ENCODE measurements around the gene MED9. TPM values are rescaled to one million over a fixed set of nuclear protein-coding genes. Genes with fewer than 3 reads are reported as not detected.

MED9 gene
- total and polyA plus RNA-seq, 4 donors, result 6.6 to 11.1 (median 7.8) TPM

DNA sequence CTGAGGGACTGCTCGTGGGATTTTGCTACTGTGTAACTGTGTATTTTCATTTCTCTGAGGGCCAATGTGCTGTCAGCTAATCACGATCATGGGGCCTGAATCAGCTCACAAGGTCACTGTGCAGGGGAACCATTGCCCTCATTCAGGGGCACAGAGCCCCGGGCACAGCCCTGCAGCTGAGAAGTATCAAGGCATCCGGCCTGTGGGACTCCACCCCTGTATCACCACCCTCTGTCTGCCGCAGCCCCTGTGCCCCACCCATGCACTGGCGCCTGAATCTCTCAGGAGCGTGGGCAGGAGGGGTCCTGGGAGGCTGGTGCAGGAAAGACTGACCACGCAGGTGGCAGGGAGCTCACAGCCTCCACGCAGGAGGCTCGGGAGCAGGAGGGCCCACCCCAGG, 62.8 kb downstream of the MED9 start:
- DNase-seq (no peak), ATAC-seq (ENCODE audit: low FRiP score) (no peak)
- Histone ChIP-seq H3K27me3 (ENCODE audit: control insufficient read depth in 1 of 2, insufficient read depth in 2 of 2, low read length in 1 of 2) (no peaks in the 10 kb centered on the region), H3K4me1 (ENCODE audit: control insufficient read depth in 1 of 2, insufficient read depth in 2 of 2, low read length in 2 of 2) (peaks cover 0 to 2% of the 10 kb centered on the region in 2 donors), H3K4me3 (ENCODE audit: low read length in 2 of 2) (no peak overlapping the region), H3K27ac (ENCODE audit: low read depth in 1 of 2, low read length in 2 of 2) (no peak overlapping the region), H3K36me3 (ENCODE audit: control insufficient read depth in 1 of 2, insufficient read depth in 2 of 2, low read length in 1 of 2) (no peaks in the 10 kb centered on the region), H3K9me3 (ENCODE audit: control insufficient read depth, low read length) (no peaks in the 10 kb centered on the region)
- intact Hi-C loops (cut with DNase I), result no loop called here
- WGBS, 2 donors, result 70 to 71% methylated on average over 10 of the region's 10 CpGs

- WGBS, 2 donors, result 68 to 74% methylated on average over 15 of the region's 15 CpGs
- H3K36me3 ChIP-seq (ENCODE audit: control insufficient read depth in 1 of 2, insufficient read depth in 2 of 2, low read length in 1 of 2), result no peaks in the 10 kb centered on the region
- intact Hi-C loops (cut with DNase I), result no loop called here
- no peaks in the 10 kb centered on the region for H3K9me3 ChIP-seq (ENCODE audit: control insufficient read depth, low read length)
- H3K27me3 ChIP-seq (ENCODE audit: control insufficient read depth in 1 of 2, insufficient read depth in 2 of 2, low read length in 1 of 2), result no peaks in the 10 kb centered on the region
- no peak overlapping the region for H3K27ac ChIP-seq (ENCODE audit: low read depth in 1 of 2, low read length in 2 of 2)
- DNase-seq, result no peak
- H3K4me3 ChIP-seq (ENCODE audit: low read length in 2 of 2), result no peak overlapping the region
- H3K4me1 ChIP-seq (ENCODE audit: control insufficient read depth in 1 of 2, insufficient read depth in 2 of 2, low read length in 2 of 2), result peaks cover 0 to 2% of the 10 kb centered on the region in 2 donors
- peak; percentile 10 for ATAC-seq (ENCODE audit: low FRiP score)
Measured at GRCh38 chr17:17540278-17540906, 63.6 kb downstream of the MED9 start.

DNA sequence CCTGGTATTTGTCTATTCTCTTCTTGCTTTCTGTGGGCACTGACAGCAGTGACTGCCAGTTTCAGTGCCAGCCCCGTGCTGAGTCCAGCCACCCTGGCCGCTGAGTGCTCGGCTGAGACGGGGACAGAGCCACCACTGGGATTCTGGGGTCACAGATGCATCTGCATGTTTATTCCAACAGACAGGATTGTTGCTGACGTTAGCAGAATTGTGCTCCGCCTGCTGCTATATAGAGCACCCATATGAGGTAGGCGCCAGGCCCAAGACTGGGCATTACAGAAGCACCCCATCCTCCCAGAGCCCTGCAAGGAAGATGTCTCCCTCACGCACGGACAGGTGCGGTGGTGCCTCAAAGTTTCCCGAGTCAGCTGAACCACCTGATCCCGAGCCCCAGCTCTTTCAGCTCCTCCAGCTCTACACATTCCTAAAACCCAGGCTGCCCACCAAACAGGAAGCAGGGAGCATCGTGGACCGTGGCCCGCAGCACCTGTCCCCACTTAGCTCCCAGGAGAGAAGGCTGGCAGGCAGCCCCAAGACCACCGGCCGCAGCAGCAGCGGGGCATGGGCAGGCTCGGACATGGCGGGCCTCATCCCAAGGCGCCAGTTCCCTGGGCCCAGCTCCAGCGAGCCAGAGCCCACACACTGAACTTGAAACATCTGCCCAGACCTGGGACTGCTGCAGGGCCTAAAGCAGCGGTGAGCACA, 64.3 kb downstream of the MED9 start:
- no peaks in the 10 kb centered on the region for H3K36me3 ChIP-seq (ENCODE audit: control insufficient read depth in 1 of 2, insufficient read depth in 2 of 2, low read length in 1 of 2)
- no peak overlapping the region for H3K27ac ChIP-seq (ENCODE audit: low read depth in 1 of 2, low read length in 2 of 2)
- WGBS, 2 donors, result 74 to 81% methylated on average over 21 to 23 of the region's 23 CpGs
- H3K27me3 ChIP-seq (ENCODE audit: control insufficient read depth in 1 of 2, insufficient read depth in 2 of 2, low read length in 1 of 2), result no peaks in the 10 kb centered on the region
- H3K4me1 ChIP-seq (ENCODE audit: control insufficient read depth in 1 of 2, insufficient read depth in 2 of 2, low read length in 2 of 2), result peaks cover 0 to 5% of the 10 kb centered on the region in 2 donors
- no peak for DNase-seq
- no peaks in the 10 kb centered on the region for H3K9me3 ChIP-seq (ENCODE audit: control insufficient read depth, low read length)
- no peak overlapping the region for H3K4me3 ChIP-seq (ENCODE audit: low read length in 2 of 2)
- ATAC-seq (ENCODE audit: low FRiP score), result no peak
- intact Hi-C loops (cut with DNase I), result no loop called here

- intact Hi-C loops (cut with DNase I), result no loop called here
- H3K36me3 ChIP-seq (ENCODE audit: control insufficient read depth in 1 of 2, insufficient read depth in 2 of 2, low read length in 1 of 2), result no peaks in the 10 kb centered on the region
- ATAC-seq (ENCODE audit: low FRiP score) (no peak), DNase-seq (no peak)
- H3K27me3 ChIP-seq (ENCODE audit: control insufficient read depth in 1 of 2, insufficient read depth in 2 of 2, low read length in 1 of 2), result no peaks in the 10 kb centered on the region
- peaks cover 0 to 5% of the 10 kb centered on the region in 2 donors for H3K4me1 ChIP-seq (ENCODE audit: control insufficient read depth in 1 of 2, insufficient read depth in 2 of 2, low read length in 2 of 2)
- no peaks in the 10 kb centered on the region for H3K9me3 ChIP-seq (ENCODE audit: control insufficient read depth, low read length)
- no peak overlapping the region for H3K4me3 ChIP-seq (ENCODE audit: low read length in 2 of 2)
- WGBS, 2 donors, result 81 to 89% methylated on average over 5 of the region's 5 CpGs
- no peak overlapping the region for H3K27ac ChIP-seq (ENCODE audit: low read depth in 1 of 2, low read length in 2 of 2)
Measured at GRCh38 chr17:17541640-17542001, 64.8 kb downstream of the MED9 start.

Other genes with a start within 250 kb of the MED9 start
- 10 to 100 TPM; 53.4 to 81.8 TPM for gene FLCN, start 239.8 kb upstream of the MED9 start, total RNA-seq
- gene FLCN, start 239.8 kb upstream of the MED9 start, polyA plus RNA-seq, result 10 to 100 TPM; 12.5 to 85.0 TPM
- 10 to 100 TPM; 39.2 to 40.3 TPM for gene COPS3, start 195.8 kb upstream of the MED9 start, total RNA-seq
- gene COPS3, start 195.8 kb upstream of the MED9 start, polyA plus RNA-seq, result 10 to 100 TPM; 32.5 to 39.3 TPM
- 1 to 10 TPM; 1.2 to 2.2 TPM for gene NT5M, start 173.6 kb upstream of the MED9 start, total RNA-seq
- gene NT5M, start 173.6 kb upstream of the MED9 start, polyA plus RNA-seq, result 1 to 10 TPM in 1 of 2 donors, not detected in 1; 1.6 TPM
- 10 to 100 TPM; 12.0 to 50.1 TPM for gene RASD1, start 19.4 kb downstream of the MED9 start, total RNA-seq
- 1 to 10 TPM; 2.9 to 4.6 TPM for gene RASD1, start 19.4 kb downstream of the MED9 start, polyA plus RNA-seq
- gene PEMT, start 114.7 kb downstream of the MED9 start, total RNA-seq, result 10 to 100 TPM; 15.3 to 17.7 TPM
- 10 to 100 TPM in 1 of 2 donors, 1 to 10 TPM in 1; 4.5 to 23.8 TPM for gene PEMT, start 114.7 kb downstream of the MED9 start, polyA plus RNA-seq
- gene RAI1, start 204.5 kb downstream of the MED9 start, total RNA-seq, result 10 to 100 TPM; 23.9 to 35.8 TPM
- gene RAI1, start 204.5 kb downstream of the MED9 start, polyA plus RNA-seq, result 1 to 10 TPM; 2.0 to 7.0 TPM